Type B pancreatic cell (in vitro differentiated cells): ENCODE measurements around the gene STXBP3. TPM values are rescaled to one million over a fixed set of nuclear protein-coding genes. Genes with fewer than 3 reads are reported as not detected.

Source experiments
- DNase-seq: peaks from one replicate; pipeline ENCODE4 v3.0.0; 2021; ENCODE audit warnings: mixed read lengths; ENCODE audit not compliant: unreplicated experiment; ENCODE audit errors: extremely low spot score
- H3K27ac Mint-ChIP-seq: 2 replicates; pipeline ENCODE4 v1.8.0; 2021; ENCODE audit warnings: mild to moderate bottlenecking, mixed read lengths
- H3K27me3 Mint-ChIP-seq: 2 replicates; pipeline ENCODE4 v1.8.0; 2021; ENCODE audit warnings: mixed read lengths
- H3K36me3 Mint-ChIP-seq: 2 replicates; pipeline ENCODE4 v1.8.0; 2021; ENCODE audit warnings: mixed read lengths
- H3K4me1 Mint-ChIP-seq: one replicate; pipeline ENCODE4 v1.8.0; 2021; ENCODE audit warnings: mixed read lengths; ENCODE audit not compliant: unreplicated experiment
- H3K4me3 Mint-ChIP-seq: 2 replicates; pipeline ENCODE4 v1.8.0; 2021; ENCODE audit warnings: mild to moderate bottlenecking, mixed read lengths
- H3K9me3 Mint-ChIP-seq: 2 replicates; pipeline ENCODE4 v1.8.0; 2021; ENCODE audit warnings: mixed read lengths
- CTCF ChIP-seq: fragments of 200-600 bp; sonication (generic); conservative IDR thresholded peaks from 2 replicates; pipeline ENCODE4 v1.5.0; 2021; ENCODE audit warnings: antibody characterized with exemption, mild to moderate bottlenecking
- total RNA-seq: library from RNA; stranded (reverse); gene quantifications from 2 replicates; pipeline ENCODE4 v1.2.1, GENCODE V29; 2021; ENCODE audit warnings: low replicate concordance

STXBP3 gene
- total RNA-seq, 1 donor from 2014 or later, result 40.5 TPM

- no peak overlapping the region for H3K27ac Mint-ChIP-seq
- peak; percentile 88 for TF ChIP-seq CTCF
- no peaks in the 10 kb centered on the region for H3K36me3 Mint-ChIP-seq
- H3K27me3 Mint-ChIP-seq, result no peaks in the 10 kb centered on the region
- DNase-seq, result no peak
- H3K4me3 Mint-ChIP-seq, result no peak overlapping the region
- peaks cover 15% of the 10 kb centered on the region for H3K4me1 Mint-ChIP-seq
- H3K9me3 Mint-ChIP-seq, result no peaks in the 10 kb centered on the region
Measured at GRCh38 chr1:108828074-108828961, 81.8 kb downstream of the STXBP3 start.

DNA sequence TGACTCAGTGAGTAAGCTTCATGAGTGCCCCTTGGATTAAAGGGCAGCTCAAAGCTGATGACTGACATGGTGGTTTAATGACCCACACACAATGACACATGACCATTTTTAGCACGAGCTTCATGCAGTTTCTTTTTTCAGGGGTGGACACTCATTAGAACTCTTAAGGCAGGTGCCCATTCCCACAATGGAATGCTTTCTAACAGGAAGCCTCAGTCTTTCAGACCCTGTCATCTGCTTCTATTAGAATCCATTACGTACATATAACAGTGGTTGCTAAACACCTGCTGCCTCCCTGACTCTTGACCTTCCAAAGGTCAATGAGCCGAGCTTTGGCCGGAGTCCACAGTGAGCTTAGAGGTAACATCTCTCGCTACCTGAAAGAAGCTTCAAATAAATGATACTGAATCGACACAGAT, 83.0 kb downstream of the STXBP3 start:
- no peak for DNase-seq
- H3K36me3 Mint-ChIP-seq, result no peaks in the 10 kb centered on the region
- no peak for TF ChIP-seq CTCF
- no peak overlapping the region for H3K27ac Mint-ChIP-seq
- peaks cover 11% of the 10 kb centered on the region for H3K4me1 Mint-ChIP-seq
- no peaks in the 10 kb centered on the region for H3K27me3 Mint-ChIP-seq
- no peak overlapping the region for H3K4me3 Mint-ChIP-seq
- no peaks in the 10 kb centered on the region for H3K9me3 Mint-ChIP-seq

DNA sequence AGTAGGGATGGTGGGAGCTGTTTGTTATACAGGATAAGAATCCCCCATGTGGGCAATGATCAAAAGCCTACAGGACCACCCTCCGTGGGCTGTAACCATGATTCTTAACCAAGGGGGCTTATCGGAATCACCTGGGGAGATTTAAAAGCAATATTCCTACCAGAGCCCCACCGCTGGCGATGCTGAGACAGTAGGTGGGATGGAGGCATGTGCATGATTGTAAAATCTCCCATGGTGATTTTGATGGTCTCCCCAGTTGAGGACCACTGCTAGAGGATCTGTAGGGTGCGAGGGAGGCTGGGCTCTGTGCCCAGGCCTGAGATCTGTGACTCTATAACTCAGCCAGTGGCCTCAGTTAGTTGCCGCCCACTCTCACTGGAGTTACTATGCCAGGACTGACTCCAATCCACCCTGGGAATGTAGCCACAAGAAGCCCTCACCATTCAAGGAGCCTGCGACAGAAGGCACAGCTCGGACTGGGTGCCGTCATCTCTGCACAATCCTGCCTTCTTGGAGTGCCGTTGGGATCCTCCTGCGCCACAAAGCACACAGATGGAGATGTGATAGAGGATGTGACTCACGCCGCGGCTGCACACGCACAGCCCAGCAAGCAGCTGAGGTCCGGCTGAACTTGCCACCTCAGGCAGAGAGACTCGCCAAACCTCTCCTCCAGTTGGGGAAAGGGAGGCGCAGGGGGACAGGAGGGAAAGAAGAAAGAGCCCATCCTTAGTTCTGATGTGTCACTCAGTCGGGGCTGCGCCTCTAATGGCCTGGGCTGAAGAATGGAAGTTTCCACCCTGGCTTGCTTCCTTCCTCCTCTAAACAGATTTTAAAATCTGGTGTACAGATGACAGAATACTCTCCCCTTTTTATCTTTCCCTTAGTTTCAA, 83.9 kb downstream of the STXBP3 start:
- Mint-ChIP-seq H3K4me3 (no peak overlapping the region), H3K27me3 (no peaks in the 10 kb centered on the region), H3K9me3 (no peaks in the 10 kb centered on the region), H3K4me1 (peaks cover 11% of the 10 kb centered on the region), H3K27ac (no peak overlapping the region), H3K36me3 (no peaks in the 10 kb centered on the region)
- no peak for DNase-seq
- no peak for TF ChIP-seq CTCF

DNA sequence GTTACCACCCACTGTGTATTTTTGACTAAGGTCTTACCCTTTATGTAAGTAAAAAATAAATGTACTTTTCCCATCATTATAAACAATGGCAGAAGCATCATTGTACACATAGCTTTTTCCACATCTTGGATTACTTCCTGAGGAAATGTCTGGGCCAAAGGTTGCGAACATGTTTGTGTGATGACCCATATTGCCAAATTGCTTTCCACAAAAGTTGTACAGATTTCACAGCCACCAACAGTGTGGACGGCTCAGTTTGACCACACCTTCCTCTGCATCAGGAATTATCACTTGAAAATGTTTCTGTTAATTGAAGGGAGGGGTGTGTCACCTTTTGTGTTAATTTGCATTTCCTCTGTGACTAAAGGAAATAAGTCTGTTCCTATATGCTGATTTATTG, 84.8 kb downstream of the STXBP3 start:
- H3K9me3 Mint-ChIP-seq, result no peaks in the 10 kb centered on the region
- H3K27ac Mint-ChIP-seq, result no peak overlapping the region
- peaks cover 11% of the 10 kb centered on the region for H3K4me1 Mint-ChIP-seq
- no peak overlapping the region for H3K4me3 Mint-ChIP-seq
- DNase-seq, result no peak
- H3K27me3 Mint-ChIP-seq, result no peaks in the 10 kb centered on the region
- no peak for TF ChIP-seq CTCF
- no peaks in the 10 kb centered on the region for H3K36me3 Mint-ChIP-seq

DNA sequence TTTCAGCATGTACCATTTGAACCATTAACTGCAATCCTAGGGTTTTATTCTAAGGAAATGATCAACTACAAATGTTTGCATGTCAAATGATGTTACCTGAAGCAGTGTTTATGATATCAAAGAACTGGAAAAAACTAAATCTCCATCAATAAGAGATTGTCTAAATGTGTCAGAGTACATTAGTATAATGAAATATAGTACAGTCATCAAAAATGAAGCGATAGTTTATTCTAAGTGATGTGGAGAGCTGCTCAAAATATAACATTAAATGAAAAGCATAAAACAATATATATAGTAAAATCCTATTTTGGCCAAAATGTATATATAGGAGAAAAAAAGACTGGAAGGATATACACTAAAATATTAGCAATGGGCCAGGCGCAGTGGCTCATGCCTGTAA, 86.5 kb downstream of the STXBP3 start:
- H3K36me3 Mint-ChIP-seq, result no peaks in the 10 kb centered on the region
- H3K27me3 Mint-ChIP-seq, result no peaks in the 10 kb centered on the region
- H3K9me3 Mint-ChIP-seq, result no peaks in the 10 kb centered on the region
- TF ChIP-seq CTCF, result no peak
- H3K4me3 Mint-ChIP-seq, result no peak overlapping the region
- peaks cover 8% of the 10 kb centered on the region for H3K4me1 Mint-ChIP-seq
- no peak for DNase-seq
- H3K27ac Mint-ChIP-seq, result no peak overlapping the region
